ENCODE results near the gene DPF3.

Gene DPF3

GRCh38 chr14:72800848-72801370 is 93.0 kb downstream of the DPF3 start:
- no peak for DNase-seq (ENCODE audit: low read depth in 2 of 2)

- no peak for DNase-seq (ENCODE audit: low read depth in 2 of 2)
Observed at GRCh38 chr14:72800296-72800695, 93.6 kb downstream of the DPF3 start.

- DNase-seq (ENCODE audit: low read depth in 2 of 2), result no peak
Observed at GRCh38 chr14:72796935-72797334, 97.0 kb downstream of the DPF3 start.

GRCh38 chr14:72793156-72793939 is 100.6 kb downstream of the DPF3 start:
- DNase-seq (ENCODE audit: low read depth in 2 of 2), result no peak

GRCh38 chr14:72792051-72792788 is 101.7 kb downstream of the DPF3 start:
- no peak for DNase-seq (ENCODE audit: low read depth in 2 of 2)

GRCh38 chr14:72790887-72791566 is 102.9 kb downstream of the DPF3 start:
- no peak for DNase-seq (ENCODE audit: low read depth in 2 of 2)

GRCh38 chr14:72788972-72789728 is 104.8 kb downstream of the DPF3 start:
- no peak for DNase-seq (ENCODE audit: low read depth in 2 of 2)

GRCh38 chr14:72788255-72788654 is 105.6 kb downstream of the DPF3 start:
- DNase-seq (ENCODE audit: low read depth in 2 of 2), result no peak

- no peak for DNase-seq (ENCODE audit: low read depth in 2 of 2)
Observed at GRCh38 chr14:72787841-72788240, 106.1 kb downstream of the DPF3 start.

- no peak for DNase-seq (ENCODE audit: low read depth in 2 of 2)
Observed at GRCh38 chr14:72786378-72787350, 107.2 kb downstream of the DPF3 start.

- DNase-seq (ENCODE audit: low read depth in 2 of 2), result no peak
Observed at GRCh38 chr14:72783741-72784140, 110.2 kb downstream of the DPF3 start.

GRCh38 chr14:72782817-72783216 is 111.1 kb downstream of the DPF3 start:
- no peak for DNase-seq (ENCODE audit: low read depth in 2 of 2)

GRCh38 chr14:72781561-72782508 is 112.1 kb downstream of the DPF3 start:
- no peak for DNase-seq (ENCODE audit: low read depth in 2 of 2)

GRCh38 chr14:72780751-72781150 is 113.2 kb downstream of the DPF3 start:
- DNase-seq (ENCODE audit: low read depth in 2 of 2), result no peak

- DNase-seq (ENCODE audit: low read depth in 2 of 2), result no peak
Observed at GRCh38 chr14:72779679-72780078, 114.2 kb downstream of the DPF3 start.

- DNase-seq (ENCODE audit: low read depth in 2 of 2), result no peak
Observed at GRCh38 chr14:72777636-72778035, 116.3 kb downstream of the DPF3 start.

- DNase-seq (ENCODE audit: low read depth in 2 of 2), result no peak
Observed at GRCh38 chr14:72776701-72777261, 117.1 kb downstream of the DPF3 start.

- DNase-seq (ENCODE audit: low read depth in 2 of 2), result no peak
Observed at GRCh38 chr14:72775923-72776554, 117.9 kb downstream of the DPF3 start.

Measured in stimulated activated CD8-positive, alpha-beta memory T cell treated with anti-CD3 and anti-CD28 coated beads, Interleukin-2, amount 100 ng/mL, for 48 hours (primary cell).